A549 (cell line): ENCODE measurements around the gene UGT1A10.
"Not testable (repeated sequence)": the region's sequence is repeated elsewhere in the genome, so short reads cannot be mapped to it uniquely, and the experiment has no call there.

ENCODE experiments used
- CHD4 ChIP-seq: fragments of 200-600 bp; sonication (generic); IDR thresholded peaks from 2 replicates; pipeline ENCODE4 v1.6.1; 2016; ENCODE audit warnings: antibody characterized with exemption, mild to moderate bottlenecking, borderline replicate concordance
- EP300 ChIP-seq, 2 experiments: fragments of >200 bp; sonication (Bioruptor Twin); formaldehyde crosslinking; IDR thresholded peaks; 2 replicates in 1 of 2; 3 replicates in 1 of 2; pipeline ENCODE4 v1.6.1; 2016 to 2017
- MAFK ChIP-seq: fragments of 450-650 bp; IDR thresholded peaks from 2 replicates; pipeline ENCODE4 v1.6.1; 2014; ENCODE audit not compliant: partially characterized antibody
- TF ChIP-seq, protein P1 (sequence below): fragments of >200 bp; sonication (Bioruptor Twin); formaldehyde crosslinking; IDR thresholded peaks from 3 replicates; pipeline ENCODE4 v1.5.1; 2016

DNA sequence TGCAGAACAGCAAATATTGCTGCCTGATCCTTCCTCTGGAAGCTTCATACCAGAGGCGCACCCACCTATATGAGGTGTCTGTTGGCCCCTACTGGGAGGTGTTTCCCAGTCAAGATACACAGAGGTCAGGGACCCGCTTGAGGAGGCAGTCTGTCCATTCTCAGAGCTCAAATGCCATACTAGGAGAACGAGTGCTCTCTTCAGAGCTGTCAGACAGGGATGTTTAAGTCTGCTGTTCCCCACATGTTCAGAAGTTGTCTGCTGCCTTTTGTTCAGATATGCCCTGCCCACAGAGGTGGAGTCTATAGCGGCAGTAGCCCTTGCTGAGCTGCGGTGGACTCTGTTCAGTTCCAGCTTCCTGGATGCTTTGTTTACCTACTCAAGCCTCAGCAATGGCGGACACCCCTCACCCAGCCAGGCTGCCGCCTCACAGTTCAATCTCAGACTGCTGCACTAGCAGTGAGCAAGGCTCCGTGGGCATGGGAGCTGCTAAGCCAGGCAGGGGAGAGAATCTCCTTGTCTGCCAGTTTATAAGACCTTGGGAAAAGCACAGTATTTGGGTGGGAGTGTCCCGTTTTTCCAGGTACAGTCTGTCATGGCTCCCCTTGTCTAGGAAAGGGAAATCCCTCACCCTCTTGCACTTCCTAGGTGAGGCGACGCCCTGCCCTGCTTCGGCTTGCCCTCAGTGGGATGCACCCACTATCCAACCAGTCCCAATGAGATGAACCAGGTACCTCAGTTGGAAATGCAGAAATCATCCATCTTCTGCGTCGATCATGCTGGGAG lies 100.8 kb downstream of the UGT1A10 start:
- TF ChIP-seq, protein P1, sequence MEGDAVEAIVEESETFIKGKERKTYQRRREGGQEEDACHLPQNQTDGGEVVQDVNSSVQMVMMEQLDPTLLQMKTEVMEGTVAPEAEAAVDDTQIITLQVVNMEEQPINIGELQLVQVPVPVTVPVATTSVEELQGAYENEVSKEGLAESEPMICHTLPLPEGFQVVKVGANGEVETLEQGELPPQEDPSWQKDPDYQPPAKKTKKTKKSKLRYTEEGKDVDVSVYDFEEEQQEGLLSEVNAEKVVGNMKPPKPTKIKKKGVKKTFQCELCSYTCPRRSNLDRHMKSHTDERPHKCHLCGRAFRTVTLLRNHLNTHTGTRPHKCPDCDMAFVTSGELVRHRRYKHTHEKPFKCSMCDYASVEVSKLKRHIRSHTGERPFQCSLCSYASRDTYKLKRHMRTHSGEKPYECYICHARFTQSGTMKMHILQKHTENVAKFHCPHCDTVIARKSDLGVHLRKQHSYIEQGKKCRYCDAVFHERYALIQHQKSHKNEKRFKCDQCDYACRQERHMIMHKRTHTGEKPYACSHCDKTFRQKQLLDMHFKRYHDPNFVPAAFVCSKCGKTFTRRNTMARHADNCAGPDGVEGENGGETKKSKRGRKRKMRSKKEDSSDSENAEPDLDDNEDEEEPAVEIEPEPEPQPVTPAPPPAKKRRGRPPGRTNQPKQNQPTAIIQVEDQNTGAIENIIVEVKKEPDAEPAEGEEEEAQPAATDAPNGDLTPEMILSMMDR = not testable (repeated sequence)
- TF ChIP-seq CHD4; EP300 (IDR thresholded peaks at IDR 0.05); MAFK: not testable (repeated sequence)
